GM11168 (cell line): ENCODE measurements around the gene FUCA1.

ENCODE experiments used
- in situ Hi-C: fragments of 300-500 bp; cut with MboI; formaldehyde crosslinking; loops from one replicate; pipeline ENCODE4 v1.12.0; 2022; ENCODE audit warnings: low sequenced_read_pairs; ENCODE audit not compliant: unreplicated experiment

FUCA1 gene

GRCh38 chr1:23867895-23868556 lies at the start of gene FUCA1:
FUCA1 (minus strand) TSS chr1:23868290; CDS start chr1:23868286, 4 bp downstream.
- in situ Hi-C loops, result no loop called here

- in situ Hi-C loops, result loop anchor here (5.0 to 25.0 kb wide), 2 partner anchors 109 to 329 kb away; no protein-coding TSS in a partner anchor
These were observed 48.4 kb upstream of the FUCA1 start for GRCh38 chr1:23916209-23917131.

- in situ Hi-C loops, result loop anchor here (5.0 to 25.0 kb wide), 2 partner anchors 108 to 328 kb away; no protein-coding TSS in a partner anchor
These were observed 47.4 kb upstream of the FUCA1 start for GRCh38 chr1:23915466-23915865.

- in situ Hi-C loops, result loop anchor here (5.0 to 25.0 kb wide), 2 partner anchors 108 to 328 kb away; no protein-coding TSS in a partner anchor
These were observed 46.8 kb upstream of the FUCA1 start for GRCh38 chr1:23914921-23915320.

GRCh38 chr1:23913212-23913880 lies 45.3 kb upstream of the FUCA1 start, which contains the start of gene CNR2:
CNR2 (minus strand) TSS chr1:23913362; CDS start chr1:23875617, 37,745 bp downstream.
- in situ Hi-C loops, result loop anchor here (25.0 kb wide), 1 partner anchor 326 kb away; no protein-coding TSS in a partner anchor

- in situ Hi-C loops, result loop anchor here (25.0 kb wide), 1 partner anchor 325 kb away; no protein-coding TSS in a partner anchor
These were observed 43.8 kb upstream of the FUCA1 start for GRCh38 chr1:23911921-23912320.

- in situ Hi-C loops, result loop anchor here (25.0 kb wide), 1 partner anchor 323 kb away; no protein-coding TSS in a partner anchor
These were observed 42.6 kb upstream of the FUCA1 start for GRCh38 chr1:23910553-23911246.

- in situ Hi-C loops, result loop anchor here (25.0 kb wide), 1 partner anchor 323 kb away; no protein-coding TSS in a partner anchor
These were observed 42.1 kb upstream of the FUCA1 start for GRCh38 chr1:23910144-23910543.

- in situ Hi-C loops, result loop anchor here (25.0 kb wide), 1 partner anchor 322 kb away; no protein-coding TSS in a partner anchor
These were observed 41.3 kb upstream of the FUCA1 start for GRCh38 chr1:23909412-23909811.

- in situ Hi-C loops, result loop anchor here (25.0 kb wide), 1 partner anchor 321 kb away; no protein-coding TSS in a partner anchor
These were observed 40.6 kb upstream of the FUCA1 start for GRCh38 chr1:23908453-23909341.

GRCh38 chr1:23906731-23907130 lies 38.6 kb upstream of the FUCA1 start:
- in situ Hi-C loops, result loop anchor here (25.0 kb wide), 1 partner anchor 319 kb away; no protein-coding TSS in a partner anchor

GRCh38 chr1:23905461-23906025 lies 37.5 kb upstream of the FUCA1 start:
- in situ Hi-C loops, result loop anchor here (25.0 kb wide), 1 partner anchor 318 kb away; no protein-coding TSS in a partner anchor

GRCh38 chr1:23904748-23905357 lies 36.8 kb upstream of the FUCA1 start:
- in situ Hi-C loops, result loop anchor here (25.0 kb wide), 1 partner anchor 318 kb away; no protein-coding TSS in a partner anchor

GRCh38 chr1:23903754-23904153 lies 35.7 kb upstream of the FUCA1 start:
- in situ Hi-C loops, result loop anchor here (25.0 kb wide), 1 partner anchor 316 kb away; no protein-coding TSS in a partner anchor

- in situ Hi-C loops, result loop anchor here (25.0 kb wide), 1 partner anchor 315 kb away; no protein-coding TSS in a partner anchor
These were observed 34.5 kb upstream of the FUCA1 start for GRCh38 chr1:23902321-23903278.

GRCh38 chr1:23900017-23900416 lies 31.9 kb upstream of the FUCA1 start:
- in situ Hi-C loops, result loop anchor here (25.0 kb wide), 1 partner anchor 313 kb away; no protein-coding TSS in a partner anchor
